Measurements from ENCODE around the gene PKM.

Gene PKM

DNA sequence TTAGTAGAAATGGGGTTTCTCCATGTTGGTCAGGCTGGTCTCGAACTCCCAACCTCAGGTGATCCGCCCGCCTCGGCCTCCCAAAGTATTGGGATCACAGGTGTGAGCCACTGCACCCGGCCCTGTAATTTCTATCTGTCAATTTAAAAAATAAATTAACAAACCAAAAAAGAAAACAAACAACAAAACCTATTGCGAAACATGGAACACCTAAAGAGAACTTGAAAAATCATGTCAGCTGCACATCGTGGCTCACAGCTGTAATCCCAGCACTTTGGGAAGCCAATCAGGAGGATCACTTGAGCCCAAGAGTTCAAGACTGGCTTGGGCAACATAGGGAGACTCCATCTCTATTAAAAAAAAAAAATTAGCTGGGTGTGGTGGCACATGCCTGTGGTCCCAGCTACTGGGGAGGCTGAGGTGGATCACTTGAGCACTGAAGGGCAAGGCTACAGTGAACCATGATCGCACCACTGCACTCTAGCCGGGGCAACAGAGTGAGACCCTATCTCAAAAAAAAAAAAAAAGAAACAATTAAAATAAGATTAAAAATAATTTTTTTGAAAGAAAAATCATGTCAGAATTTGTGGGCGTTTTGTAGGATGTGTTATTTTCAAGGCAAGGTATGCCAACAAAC lies 21.8 kb upstream of the PKM start:
- H3K4me1 ChIP-seq (ENCODE audit: control insufficient read depth, insufficient read depth, low read length): no peaks in the 10 kb centered on the region
- no peak overlapping the region for H3K9ac ChIP-seq (ENCODE audit: low read length)
- no peak overlapping the region for H3K4me3 ChIP-seq (ENCODE audit: low read length)
- peaks cover 95% of the 10 kb centered on the region for H3K36me3 ChIP-seq (ENCODE audit: control insufficient read depth, insufficient read depth, low read length, severe bottlenecking)
- no peak for DNase-seq (ENCODE audit: low read depth)
- H3K9me3 ChIP-seq (ENCODE audit: control insufficient read depth, low read length): no peaks in the 10 kb centered on the region
- H3K27me3 ChIP-seq (replicated peaks; ENCODE audit: control insufficient read depth, insufficient read depth, low read length): no peaks in the 10 kb centered on the region

GRCh38 chr15:72249142-72249810 lies 18.3 kb upstream of the PKM start:
- H3K4me1 ChIP-seq (ENCODE audit: control insufficient read depth, insufficient read depth, low read length): no peaks in the 10 kb centered on the region
- H3K36me3 ChIP-seq (ENCODE audit: control insufficient read depth, insufficient read depth, low read length, severe bottlenecking): peaks cover 73% of the 10 kb centered on the region
- no peak overlapping the region for H3K4me3 ChIP-seq (ENCODE audit: low read length)
- no peaks in the 10 kb centered on the region for H3K27me3 ChIP-seq (replicated peaks; ENCODE audit: control insufficient read depth, insufficient read depth, low read length)
- no peak for DNase-seq (ENCODE audit: low read depth)
- no peak overlapping the region for H3K9ac ChIP-seq (ENCODE audit: low read length)
- no peaks in the 10 kb centered on the region for H3K9me3 ChIP-seq (ENCODE audit: control insufficient read depth, low read length)

- Histone ChIP-seq H3K27me3 (replicated peaks; ENCODE audit: control insufficient read depth, insufficient read depth, low read length) (no peaks in the 10 kb centered on the region), H3K4me3 (ENCODE audit: low read length) (no peak overlapping the region), H3K9me3 (ENCODE audit: control insufficient read depth, low read length) (no peaks in the 10 kb centered on the region), H3K36me3 (ENCODE audit: control insufficient read depth, insufficient read depth, low read length, severe bottlenecking) (peaks cover 72% of the 10 kb centered on the region), H3K4me1 (ENCODE audit: control insufficient read depth, insufficient read depth, low read length) (no peaks in the 10 kb centered on the region), H3K9ac (ENCODE audit: low read length) (no peak overlapping the region)
- no peak for DNase-seq (ENCODE audit: low read depth)
Observed at GRCh38 chr15:72248514-72248913, 17.5 kb upstream of the PKM start.

DNA sequence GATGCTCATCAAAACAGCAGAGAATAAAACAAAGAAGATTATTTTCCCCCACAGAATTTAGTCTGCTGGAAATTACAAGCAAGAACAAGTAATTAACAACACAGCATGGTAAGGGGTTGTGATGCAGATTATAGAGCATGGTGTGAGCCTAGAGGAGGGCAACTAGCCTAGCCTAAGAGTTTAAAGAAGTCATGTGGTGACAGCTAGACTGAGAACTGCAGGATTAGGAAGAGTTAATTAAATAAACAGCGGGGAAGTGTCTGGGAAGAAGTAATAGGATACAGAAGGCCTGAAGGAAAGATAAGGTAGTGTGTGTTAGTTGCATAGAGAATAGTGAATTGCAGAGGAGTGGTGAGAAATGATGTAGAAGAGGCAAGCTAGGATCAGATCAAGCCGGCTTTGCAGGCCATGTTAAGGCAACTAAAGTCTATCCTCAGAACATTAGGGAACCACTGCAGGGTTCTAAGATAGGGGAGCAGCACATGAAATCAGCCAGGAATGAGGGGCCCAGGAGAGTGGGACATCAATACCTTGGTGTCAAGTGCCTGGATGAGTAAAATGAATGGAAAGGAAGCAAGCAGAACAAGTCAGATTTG lies 11.9 kb upstream of the PKM start:
- H3K9ac ChIP-seq (ENCODE audit: low read length): no peak overlapping the region
- no peak for DNase-seq (ENCODE audit: low read depth)
- peaks cover 54% of the 10 kb centered on the region for H3K36me3 ChIP-seq (ENCODE audit: control insufficient read depth, insufficient read depth, low read length, severe bottlenecking)
- peaks cover 3% of the 10 kb centered on the region for H3K4me1 ChIP-seq (ENCODE audit: control insufficient read depth, insufficient read depth, low read length)
- H3K4me3 ChIP-seq (ENCODE audit: low read length): no peak overlapping the region
- no peaks in the 10 kb centered on the region for H3K9me3 ChIP-seq (ENCODE audit: control insufficient read depth, low read length)
- H3K27me3 ChIP-seq (replicated peaks; ENCODE audit: control insufficient read depth, insufficient read depth, low read length): no peaks in the 10 kb centered on the region

DNA sequence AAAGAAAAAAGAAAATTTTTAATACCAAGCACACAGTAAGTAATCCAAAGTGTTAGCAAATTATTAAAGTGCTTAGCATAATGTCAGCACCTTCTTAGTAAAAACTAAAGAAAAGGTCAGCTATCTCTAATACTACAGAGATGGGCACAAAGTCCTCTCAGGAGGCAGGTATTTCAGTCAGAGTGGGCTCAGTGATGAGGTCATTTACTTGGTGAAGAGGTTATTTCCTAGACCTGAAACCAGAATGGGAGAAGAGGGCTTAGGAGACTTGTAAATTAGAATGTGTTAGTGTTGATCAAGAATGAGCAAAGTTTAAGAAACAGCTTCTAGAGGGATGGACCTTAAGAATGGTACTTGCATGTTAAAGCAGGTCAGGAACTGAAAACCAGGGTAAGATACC lies 8.7 kb upstream of the PKM start:
- H3K9ac ChIP-seq (ENCODE audit: low read length): no peak overlapping the region
- DNase-seq (ENCODE audit: low read depth): no peak
- no peaks in the 10 kb centered on the region for H3K27me3 ChIP-seq (replicated peaks; ENCODE audit: control insufficient read depth, insufficient read depth, low read length)
- peaks cover 46% of the 10 kb centered on the region for H3K36me3 ChIP-seq (ENCODE audit: control insufficient read depth, insufficient read depth, low read length, severe bottlenecking)
- peaks cover 18% of the 10 kb centered on the region for H3K4me1 ChIP-seq (ENCODE audit: control insufficient read depth, insufficient read depth, low read length)
- H3K4me3 ChIP-seq (ENCODE audit: low read length): no peak overlapping the region
- H3K9me3 ChIP-seq (ENCODE audit: control insufficient read depth, low read length): no peaks in the 10 kb centered on the region

DNA sequence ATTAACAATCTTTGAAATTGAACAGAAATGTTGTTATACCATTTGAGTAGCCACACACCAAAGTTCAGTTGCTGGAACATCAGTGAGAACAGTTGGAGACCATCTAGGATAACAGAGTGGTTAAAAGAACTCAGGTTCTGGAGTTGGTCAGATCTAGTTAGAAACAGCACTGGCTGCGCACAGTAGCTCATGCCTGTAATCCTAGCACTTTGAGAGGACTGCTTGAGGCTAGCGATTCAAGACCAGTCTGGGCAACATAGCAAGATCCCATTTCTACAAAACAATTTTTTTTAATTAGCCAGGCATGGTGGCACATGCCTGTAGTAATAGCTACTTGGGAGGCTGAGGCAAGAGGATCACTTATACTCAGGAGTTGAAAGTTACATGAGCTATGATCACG lies 7.6 kb upstream of the PKM start:
- no peaks in the 10 kb centered on the region for H3K9me3 ChIP-seq (ENCODE audit: control insufficient read depth, low read length)
- no peaks in the 10 kb centered on the region for H3K27me3 ChIP-seq (replicated peaks; ENCODE audit: control insufficient read depth, insufficient read depth, low read length)
- peaks cover 37% of the 10 kb centered on the region for H3K36me3 ChIP-seq (ENCODE audit: control insufficient read depth, insufficient read depth, low read length, severe bottlenecking)
- no peak overlapping the region for H3K4me3 ChIP-seq (ENCODE audit: low read length)
- H3K9ac ChIP-seq (ENCODE audit: low read length): no peak overlapping the region
- DNase-seq (ENCODE audit: low read depth): no peak
- H3K4me1 ChIP-seq (ENCODE audit: control insufficient read depth, insufficient read depth, low read length): peaks cover 18% of the 10 kb centered on the region

DNA sequence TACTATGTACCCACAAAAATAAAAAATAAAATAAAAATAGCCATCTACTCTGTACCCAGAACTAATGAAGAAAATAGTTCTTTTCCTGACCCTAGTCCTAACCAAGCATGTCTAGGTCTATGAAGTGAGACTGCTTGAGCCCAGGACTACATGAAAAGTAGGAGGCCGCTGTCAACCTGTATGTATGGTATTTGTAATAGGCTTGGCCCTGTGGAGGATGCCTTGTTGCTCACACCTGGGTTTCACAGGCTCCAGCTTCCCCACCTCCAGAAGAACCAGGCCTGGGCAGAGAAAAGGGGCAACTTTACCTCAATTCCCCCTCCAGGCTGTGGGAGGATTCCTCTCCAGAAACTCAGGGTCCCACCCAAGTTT lies 6.8 kb upstream of the PKM start:
- H3K27me3 ChIP-seq (replicated peaks; ENCODE audit: control insufficient read depth, insufficient read depth, low read length): no peaks in the 10 kb centered on the region
- no peaks in the 10 kb centered on the region for H3K9me3 ChIP-seq (ENCODE audit: control insufficient read depth, low read length)
- peak overlapping the region; percentile 47 for H3K9ac ChIP-seq (ENCODE audit: low read length)
- peaks cover 30% of the 10 kb centered on the region for H3K36me3 ChIP-seq (ENCODE audit: control insufficient read depth, insufficient read depth, low read length, severe bottlenecking)
- peaks cover 20% of the 10 kb centered on the region for H3K4me1 ChIP-seq (ENCODE audit: control insufficient read depth, insufficient read depth, low read length)
- DNase-seq (ENCODE audit: low read depth): no peak
- no peak overlapping the region for H3K4me3 ChIP-seq (ENCODE audit: low read length)

- Histone ChIP-seq H3K9ac (ENCODE audit: low read length) (peak overlapping the region; percentile 75), H3K4me3 (ENCODE audit: low read length) (peak overlapping the region; percentile 71), H3K4me1 (ENCODE audit: control insufficient read depth, insufficient read depth, low read length) (peaks cover 26% of the 10 kb centered on the region), H3K27me3 (replicated peaks; ENCODE audit: control insufficient read depth, insufficient read depth, low read length) (no peaks in the 10 kb centered on the region), H3K36me3 (ENCODE audit: control insufficient read depth, insufficient read depth, low read length, severe bottlenecking) (peaks cover 24% of the 10 kb centered on the region), H3K9me3 (ENCODE audit: control insufficient read depth, low read length) (no peaks in the 10 kb centered on the region)
- peak; percentile 98 for DNase-seq (ENCODE audit: low read depth)
Observed at GRCh38 chr15:72237029-72237852, 6.3 kb upstream of the PKM start.

- H3K4me1 ChIP-seq (ENCODE audit: control insufficient read depth, insufficient read depth, low read length): peaks cover 26% of the 10 kb centered on the region
- H3K4me3 ChIP-seq (ENCODE audit: low read length): peak overlapping the region; percentile 71
- peaks cover 16% of the 10 kb centered on the region for H3K36me3 ChIP-seq (ENCODE audit: control insufficient read depth, insufficient read depth, low read length, severe bottlenecking)
- H3K27me3 ChIP-seq (replicated peaks; ENCODE audit: control insufficient read depth, insufficient read depth, low read length): no peaks in the 10 kb centered on the region
- H3K9ac ChIP-seq (ENCODE audit: low read length): peak overlapping the region; percentile 75
- H3K9me3 ChIP-seq (ENCODE audit: control insufficient read depth, low read length): no peaks in the 10 kb centered on the region
- no peak for DNase-seq (ENCODE audit: low read depth)
Observed at GRCh38 chr15:72236381-72237003, 5.5 kb upstream of the PKM start.

GRCh38 chr15:72235298-72235697 lies 4.3 kb upstream of the PKM start:
- peaks cover 4% of the 10 kb centered on the region for H3K36me3 ChIP-seq (ENCODE audit: control insufficient read depth, insufficient read depth, low read length, severe bottlenecking)
- H3K4me1 ChIP-seq (ENCODE audit: control insufficient read depth, insufficient read depth, low read length): peaks cover 26% of the 10 kb centered on the region
- H3K27me3 ChIP-seq (replicated peaks; ENCODE audit: control insufficient read depth, insufficient read depth, low read length): no peaks in the 10 kb centered on the region
- no peaks in the 10 kb centered on the region for H3K9me3 ChIP-seq (ENCODE audit: control insufficient read depth, low read length)
- no peak overlapping the region for H3K4me3 ChIP-seq (ENCODE audit: low read length)
- no peak for DNase-seq (ENCODE audit: low read depth)
- H3K9ac ChIP-seq (ENCODE audit: low read length): no peak overlapping the region

DNA sequence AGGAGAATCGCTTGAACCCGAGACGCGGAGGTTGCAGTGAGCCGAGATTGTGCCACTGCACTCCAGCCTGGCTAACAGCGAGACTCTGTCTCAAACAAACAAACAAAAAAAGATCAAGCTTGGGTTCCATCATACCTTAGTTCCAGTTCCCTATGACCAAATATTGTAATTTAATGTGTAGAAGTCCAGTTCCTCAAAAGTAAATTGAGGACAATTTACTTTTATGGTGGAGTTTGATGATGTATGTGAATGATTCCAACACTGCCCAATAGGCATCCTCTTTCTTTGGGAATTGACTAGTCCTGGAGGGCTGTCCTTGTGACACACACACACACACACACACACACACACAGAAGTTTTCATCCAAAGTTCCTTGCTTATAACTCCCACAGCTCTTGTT lies 2.8 kb upstream of the PKM start:
- Histone ChIP-seq H3K9ac (ENCODE audit: low read length) (no peak overlapping the region), H3K27me3 (replicated peaks; ENCODE audit: control insufficient read depth, insufficient read depth, low read length) (no peaks in the 10 kb centered on the region), H3K4me1 (ENCODE audit: control insufficient read depth, insufficient read depth, low read length) (peaks cover 34% of the 10 kb centered on the region), H3K36me3 (ENCODE audit: control insufficient read depth, insufficient read depth, low read length, severe bottlenecking) (no peaks in the 10 kb centered on the region), H3K4me3 (ENCODE audit: low read length) (no peak overlapping the region), H3K9me3 (ENCODE audit: control insufficient read depth, low read length) (no peaks in the 10 kb centered on the region)
- DNase-seq (ENCODE audit: low read depth): no peak

Data from adipocyte (in vitro differentiated cells).